Adrenal gland (tissue), 12 donors: ENCODE results near the gene NCF4. TPM values are rescaled to one million over a fixed set of nuclear protein-coding genes. Genes with fewer than 3 reads are reported as not detected.

Experiments used
- DNase-seq, 7 donors: peaks; one replicate each; pipeline ENCODE4 v3.0.0-alpha.2; 2019 to 2020
- H3K27ac ChIP-seq, 5 donors: fragments of 200-600 bp; sonication (generic) in 4 of 5; 1 replicate in 3 of 5; 2 replicates in 2 of 5; pipeline versions ENCODE4 v1.5.1 to v1.8.0; 2016 to 2020; ENCODE audit warnings: mild to moderate bottlenecking in 1 of 5
- H3K27me3 ChIP-seq: fragments of 200-600 bp; 2 replicates; pipeline ENCODE4 v1.8.0; 2021
- H3K36me3 ChIP-seq, 2 donors: fragments of 200-600 bp; replicated peaks in 1 of 2; 1 replicate in 1 of 2; 2 replicates in 1 of 2; pipeline versions ENCODE4 v1.5.1 to v1.8.0; 2018 to 2022
- H3K4me1 ChIP-seq, 2 donors: fragments of 200-600 bp; replicated peaks in 1 of 2; 1 replicate in 1 of 2; 2 replicates in 1 of 2; pipeline versions ENCODE4 v1.5.1 to v1.8.0; 2018 to 2021
- H3K4me3 ChIP-seq, 4 donors: fragments of 200-600 bp; sonication (generic) in 3 of 4; one replicate each; pipeline ENCODE4 v1.5.1; 2016 to 2018
- H3K9me3 ChIP-seq, 3 donors: fragments of 200-600 bp; sonication (generic) in 1 of 3; replicated peaks in 1 of 3; 1 replicate in 2 of 3; 2 replicates in 1 of 3; pipeline versions ENCODE4 v1.5.1 to v1.8.0; 2016 to 2021
- CTCF ChIP-seq, 6 experiments: fragments of 450-650 bp in 4 of 6; fragments of 200-600 bp in 2 of 6; sonication (generic) in 1 of 6; IDR thresholded peaks; 1 replicate in 5 of 6; 2 replicates in 1 of 6; pipeline versions ENCODE4 v1.5.1 to v1.8.0; 2016 to 2021; ENCODE audit warnings: antibody characterized with exemption in 6 of 6, mild to moderate bottlenecking in 2 of 6, moderate library complexity in 1 of 6
- POLR2A ChIP-seq, 2 donors: fragments of 450-650 bp; IDR thresholded peaks; one replicate each; pipeline ENCODE4 v1.6.1; 2017; ENCODE audit warnings: antibody characterized with exemption in 2 of 2, mild to moderate bottlenecking in 2 of 2, moderate library complexity in 1 of 2
- WGBS, 4 donors: extraction: QIAGEN DNeasy Blood & Tissue Kit in 2 of 4; methylation state at CpG; one replicate each; pipeline versions ENCODE4 v1.1.5 to v1.1.7; 2013 to 2017; 5-methylcytosine and 5-hydroxymethylcytosine counted together
- intact Hi-C, 2 donors: fragments of 100-400 bp; cut with DNase I; formaldehyde crosslinking; loops; one replicate each; pipeline versions ENCODE4 v1.14.1 to v1.15.0; 2022 to 2023
- polyA plus RNA-seq, 3 donors: library from polyadenylated mRNA; stranded (reverse); fragments of 200-250 nt in 2 of 3; fragments of 350-450 nt in 1 of 3; fragmentation: Illumina TruSeq in 1 of 3; extraction: RNeasy Lipid Tissue Mini Kit (QIAGEN cat#74804) in 1 of 3; gene quantifications; one replicate each; pipeline ENCODE4 v1.2.3, GENCODE V29; 2013 to 2014
- total RNA-seq, 9 donors: library from RNA; depleted of rRNA in 4 of 9; stranded (reverse); fragments of >200 nt in 4 of 9; fragments of 120-200 nt in 1 of 9; fragmentation: NEBNext Ultra II Directional in 1 of 9; extraction: Animal tissue kit (Norgen Biotek cat#: 25700) in 1 of 9; gene quantifications; one replicate each; pipeline versions ENCODE4 v1.1.0 to v1.2.4, GENCODE V29; 2013 to 2023
- donor health status: healthy with polysubstance abuse.
- donor health status: Bipolar disorder and iron deficiency.
- donor health status: DM: yes; HTN: yes; CAD: no.
- donor health status: DM: no; HTN: no; CAD: no.
- donor health status: DM: no; HTN: no; CAD: no.
- donor health status: DM: yes; HTN: yes; CAD: no.

Gene NCF4
- total and polyA plus RNA-seq, 12 donors = 2.0 to 58.1 (median 23.2) TPM

- TF ChIP-seq CTCF (IDR thresholded peaks at IDR 0.05) (no peak), POLR2A (IDR thresholded peaks at IDR 0.05) (no peak)
- no peaks in the 10 kb centered on the region for H3K9me3 ChIP-seq
- DNase-seq = no peak
- H3K27ac ChIP-seq = no peak overlapping the region
- no peak overlapping the region for H3K4me3 ChIP-seq
- H3K27me3 ChIP-seq = no peaks in the 10 kb centered on the region
- H3K36me3 ChIP-seq = no peaks in the 10 kb centered on the region
- H3K4me1 ChIP-seq = no peaks in the 10 kb centered on the region
- intact Hi-C loops = no loop called here
- WGBS, 4 donors = 69 to 74% (median 73%) methylated on average over 5 of the region's 5 CpGs
These were observed 14.5 kb upstream of the NCF4 start for GRCh38 chr22:36846271-36846670.

GRCh38 chr22:36846949-36847348 is 13.9 kb upstream of the NCF4 start:
- Histone ChIP-seq H3K36me3 (no peaks in the 10 kb centered on the region), H3K27ac (no peak overlapping the region), H3K9me3 (no peaks in the 10 kb centered on the region), H3K4me1 (no peaks in the 10 kb centered on the region), H3K4me3 (no peak overlapping the region), H3K27me3 (no peaks in the 10 kb centered on the region)
- no peak for DNase-seq
- WGBS, 4 donors = 43 to 65% (median 52%) methylated on average over 6 of the region's 6 CpGs
- TF ChIP-seq POLR2A (IDR thresholded peaks at IDR 0.05) (no peak), CTCF (IDR thresholded peaks at IDR 0.05) (no peak)
- intact Hi-C loops = no loop called here

- no peak overlapping the region for H3K4me3 ChIP-seq
- H3K36me3 ChIP-seq = no peaks in the 10 kb centered on the region
- DNase-seq = no peak
- H3K9me3 ChIP-seq = no peaks in the 10 kb centered on the region
- H3K4me1 ChIP-seq = peaks cover 4 to 13% of the 10 kb centered on the region in 2 donors
- WGBS, 4 donors = 79 to 89% (median 82%) methylated on average over 14 of the region's 14 CpGs
- H3K27ac ChIP-seq = no peak overlapping the region
- TF ChIP-seq POLR2A (IDR thresholded peaks at IDR 0.05) (no peak), CTCF (IDR thresholded peaks at IDR 0.05) (no peak)
- no peaks in the 10 kb centered on the region for H3K27me3 ChIP-seq
- intact Hi-C loops = no loop called here
These were observed 10.8 kb upstream of the NCF4 start for GRCh38 chr22:36850056-36850455.

- no peaks in the 10 kb centered on the region for H3K27me3 ChIP-seq
- 84 to 88% (median 86%) methylated on average over 10 of the region's 10 CpGs for WGBS, 4 donors
- intact Hi-C loops = no loop called here
These were observed 10.1 kb upstream of the NCF4 start for GRCh38 chr22:36850682-36851081.

More at GRCh38 chr22:36850682-36851081, 10.1 kb upstream of the NCF4 start:
- TF ChIP-seq POLR2A (IDR thresholded peaks at IDR 0.05) (no peak), CTCF (IDR thresholded peaks at IDR 0.05) (no peak)
- peaks cover 5 to 17% of the 10 kb centered on the region in 2 donors for H3K4me1 ChIP-seq
- H3K27ac ChIP-seq = no peak overlapping the region
- no peak overlapping the region for H3K4me3 ChIP-seq
- no peaks in the 10 kb centered on the region for H3K9me3 ChIP-seq
- no peaks in the 10 kb centered on the region for H3K36me3 ChIP-seq
- DNase-seq = no peak
